COLO829 (cell line): ENCODE data around the gene IGDCC3.
"Not testable (repeated sequence)": the region's sequence is repeated elsewhere in the genome, so short reads cannot be mapped to it uniquely, and the experiment has no call there.

ENCODE experiments used
- DNase-seq: peaks from one replicate; pipeline ENCODE4 v3.0.0; 2012; ENCODE audit warnings: low spot score

The IGDCC3 gene

GRCh38 chr15:65370885-65371284 is 6.9 kb downstream of the IGDCC3 start:
- DNase-seq, result no peak

- DNase-seq, result no peak
Observed at GRCh38 chr15:65369651-65370050, 8.2 kb downstream of the IGDCC3 start.

- DNase-seq, result no peak
Observed at GRCh38 chr15:65369212-65369547, 8.6 kb downstream of the IGDCC3 start.

- DNase-seq, result no peak
Observed at GRCh38 chr15:65368302-65369211, 9.2 kb downstream of the IGDCC3 start.

GRCh38 chr15:65366122-65366892 is 11.5 kb downstream of the IGDCC3 start:
- DNase-seq, result no peak

GRCh38 chr15:65365229-65365628 is 12.6 kb downstream of the IGDCC3 start:
- no peak for DNase-seq

GRCh38 chr15:65363766-65364165 is 14.0 kb downstream of the IGDCC3 start:
- no peak for DNase-seq

- no peak for DNase-seq
Observed at GRCh38 chr15:65363306-65363705, 14.5 kb downstream of the IGDCC3 start.

DNA sequence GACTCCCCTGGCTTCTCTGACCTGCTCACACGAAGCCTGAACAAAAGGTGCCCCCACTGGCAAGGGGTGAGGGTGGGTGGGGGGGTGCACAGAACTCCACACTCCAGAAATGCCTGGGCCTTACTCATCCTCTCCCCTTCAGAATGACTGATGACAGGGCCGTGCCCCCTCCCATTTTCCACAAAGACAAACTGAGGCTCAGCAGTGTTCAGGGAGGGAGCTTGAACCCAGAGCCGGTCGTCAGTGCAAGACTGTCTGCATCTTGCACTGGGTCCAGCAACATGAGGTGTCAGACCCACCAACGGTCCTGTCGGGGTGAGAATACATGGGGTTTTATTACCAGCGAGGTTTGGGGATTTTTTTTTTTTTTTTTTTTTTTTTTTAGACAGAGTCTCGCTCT is 15.3 kb downstream of the IGDCC3 start:
- DNase-seq, result no peak

GRCh38 chr15:65361708-65362459 is 15.9 kb downstream of the IGDCC3 start:
- no peak for DNase-seq

- no peak for DNase-seq
Observed at GRCh38 chr15:65360506-65360905, 17.3 kb downstream of the IGDCC3 start.

DNA sequence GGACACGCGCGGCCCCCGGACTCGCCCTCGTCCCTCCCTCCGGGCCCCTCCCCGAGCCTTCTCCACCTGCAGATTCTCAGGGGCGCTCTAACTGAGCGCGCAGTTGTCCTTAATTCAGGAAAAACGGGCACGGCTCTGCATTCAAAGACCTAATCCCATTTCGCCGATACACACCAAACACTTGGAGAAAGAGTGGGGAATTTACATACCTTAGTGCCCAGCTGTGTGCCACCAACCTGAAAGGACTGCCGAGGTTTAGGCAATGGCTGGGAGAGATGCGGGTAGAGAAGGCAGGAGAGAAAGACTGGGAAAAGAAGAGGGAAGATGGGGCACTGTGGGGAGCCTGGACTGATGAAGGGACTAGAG is 21.8 kb downstream of the IGDCC3 start:
- DNase-seq, result no peak

GRCh38 chr15:65355173-65355987 is 22.4 kb downstream of the IGDCC3 start:
- DNase-seq, result no peak

- no peak for DNase-seq
Observed at GRCh38 chr15:65354835-65355172, 23.0 kb downstream of the IGDCC3 start.

DNA sequence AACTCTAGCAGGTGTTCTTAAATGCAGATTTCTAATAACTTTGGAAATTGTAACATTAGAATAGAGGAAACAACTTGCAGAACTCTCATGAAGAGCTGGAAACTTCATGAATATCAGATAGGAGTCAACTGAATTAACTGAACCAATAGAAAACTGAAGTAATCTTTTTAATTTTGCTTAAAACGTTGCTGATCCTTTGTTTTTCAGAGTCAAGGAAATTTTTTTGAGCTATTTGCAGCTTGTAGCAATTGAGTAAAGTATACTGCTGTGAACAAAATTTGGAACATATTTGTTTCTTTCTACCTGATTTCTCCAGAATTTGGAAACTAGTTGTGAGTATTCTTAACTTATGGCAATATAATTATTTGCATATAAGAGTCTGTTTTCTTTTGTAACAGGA is 25.8 kb downstream of the IGDCC3 start:
- not testable (repeated sequence) for DNase-seq

DNA sequence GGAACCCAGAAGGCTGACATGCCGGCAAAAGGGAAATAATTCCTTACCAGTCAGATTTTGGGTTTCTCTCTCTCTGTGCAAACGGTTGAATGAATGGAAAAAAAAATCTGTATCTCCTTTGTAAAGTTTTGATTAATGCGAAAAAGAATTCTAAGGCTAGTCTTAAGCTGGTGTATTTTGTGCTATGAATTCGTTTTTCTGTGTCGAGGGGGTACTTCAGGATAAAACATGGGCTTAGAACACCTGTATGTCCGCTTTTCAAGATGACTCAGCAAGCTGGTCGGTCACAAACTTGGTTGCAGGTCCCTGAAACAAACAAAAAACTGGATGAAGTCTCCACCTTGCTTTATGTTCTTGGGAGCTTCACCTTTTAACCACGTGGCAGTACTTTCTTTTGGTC is 28.5 kb downstream of the IGDCC3 start:
- DNase-seq, result no peak

GRCh38 chr15:65347756-65348155 is 30.0 kb downstream of the IGDCC3 start:
- not testable (repeated sequence) for DNase-seq

DNA sequence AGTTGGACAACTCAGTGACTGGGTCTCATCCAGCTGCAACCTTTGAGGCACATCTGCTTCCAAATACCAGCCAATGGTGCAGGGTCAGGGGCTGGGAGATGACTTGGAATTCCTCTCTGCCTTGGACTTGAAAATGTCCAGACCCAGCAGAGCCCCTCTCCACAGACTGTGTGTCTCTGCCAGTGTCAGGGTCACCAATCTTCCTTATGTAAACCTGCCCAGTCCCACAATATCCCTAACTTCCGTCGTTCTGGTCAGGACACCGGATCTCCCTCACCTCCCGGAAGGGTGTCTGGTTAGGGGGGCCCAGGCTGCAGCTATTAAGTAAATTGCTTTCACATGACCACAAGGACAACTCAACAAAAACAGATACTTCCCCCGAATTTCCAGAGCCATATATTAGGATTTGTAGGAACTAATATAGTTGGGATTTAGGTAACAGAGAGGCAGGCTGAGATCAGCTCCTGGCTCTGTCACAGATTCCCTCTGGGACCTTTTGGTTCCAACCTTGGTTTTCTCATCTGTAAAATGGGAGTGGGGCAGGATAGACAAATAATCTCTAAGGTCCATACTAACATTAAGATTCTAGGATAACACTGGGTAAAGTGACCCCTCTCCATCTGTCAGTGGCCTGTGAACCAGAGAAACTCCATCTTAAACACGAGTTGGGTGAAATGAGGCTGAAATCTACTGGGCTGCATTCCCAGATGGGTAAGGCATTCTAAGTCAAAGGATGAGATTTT is 30.8 kb downstream of the IGDCC3 start:
- no peak for DNase-seq

- DNase-seq, result no peak
Observed at GRCh38 chr15:65344914-65345275, 32.9 kb downstream of the IGDCC3 start.

- no peak for DNase-seq
Observed at GRCh38 chr15:65344214-65344913, 33.4 kb downstream of the IGDCC3 start.
